Stimulated activated naive CD8-positive, alpha-beta T cell treated with anti-CD3 and anti-CD28 coated beads, Interleukin-15, Interleukin-2, amounts not matched to agents 100 U/mL and 50 U/mL, for 24 hours (primary cell): ENCODE measurements around the gene INO80.
"Not testable (repeated sequence)": the region's sequence is repeated elsewhere in the genome, so short reads cannot be mapped to it uniquely, and the experiment has no call there.

Experiments used
- ATAC-seq: fragments of 150-1000 bp; cut with Tn5 transposase; one replicate; pipeline ENCODE4 v1.10.0; 2021
- DNase-seq: peaks from one replicate; pipeline ENCODE4 v3.0.0; 2021

The INO80 gene

GRCh38 chr15:41116116-41116961, at the start of gene INO80:
TSS of gene INO80 (minus strand) at chr15:41116280. CDS start at chr15:41096310, 19,970 bp downstream.
- ATAC-seq = peak; percentile 84
- peak; percentile 97 for DNase-seq

- ATAC-seq = no peak
- DNase-seq = no peak
These were observed 45.7 kb upstream of the INO80 start for GRCh38 chr15:41161736-41162135.

GRCh38 chr15:41161336-41161735, 45.3 kb upstream of the INO80 start:
- no peak for DNase-seq

GRCh38 chr15:41160639-41161315, 44.7 kb upstream of the INO80 start:
- DNase-seq (no peak), ATAC-seq (no peak)

More at GRCh38 chr15:41161336-41161735, 45.3 kb upstream of the INO80 start:
- no peak for ATAC-seq

GRCh38 chr15:41154412-41154811, 38.3 kb upstream of the INO80 start:
- DNase-seq (no peak), ATAC-seq (no peak)

- DNase-seq (no peak), ATAC-seq (no peak)
These were observed 37.7 kb upstream of the INO80 start for GRCh38 chr15:41153733-41154132.

- ATAC-seq (no peak), DNase-seq (no peak)
These were observed 35.4 kb upstream of the INO80 start for GRCh38 chr15:41151451-41152005.

GRCh38 chr15:41150279-41150678, 34.2 kb upstream of the INO80 start:
- no peak for DNase-seq
- ATAC-seq = no peak

GRCh38 chr15:41148065-41148464, 32.0 kb upstream of the INO80 start:
- no peak for ATAC-seq
- DNase-seq = no peak

- DNase-seq (no peak), ATAC-seq (no peak)
These were observed 23.5 kb upstream of the INO80 start for GRCh38 chr15:41139619-41140018.

- ATAC-seq, DNase-seq: not testable (repeated sequence)
These were observed 23.0 kb upstream of the INO80 start for GRCh38 chr15:41139112-41139511.

GRCh38 chr15:41135580-41135979, 19.5 kb upstream of the INO80 start:
- ATAC-seq = not testable (repeated sequence)

GRCh38 chr15:41133454-41133853, 17.4 kb upstream of the INO80 start:
- DNase-seq (no peak), ATAC-seq (no peak)

More at GRCh38 chr15:41135580-41135979, 19.5 kb upstream of the INO80 start:
- not testable (repeated sequence) for DNase-seq

GRCh38 chr15:41132094-41132493, 16.0 kb upstream of the INO80 start:
- not testable (repeated sequence) for ATAC-seq, DNase-seq

GRCh38 chr15:41128174-41128902, 12.3 kb upstream of the INO80 start:
- no peak for DNase-seq
- no peak for ATAC-seq

GRCh38 chr15:41125931-41126642, 10.0 kb upstream of the INO80 start:
- no peak for ATAC-seq
- no peak for DNase-seq

GRCh38 chr15:41125063-41125669, 9.1 kb upstream of the INO80 start:
- DNase-seq (no peak), ATAC-seq (no peak)

- ATAC-seq = no peak
- no peak for DNase-seq
These were observed 8.0 kb upstream of the INO80 start for GRCh38 chr15:41124058-41124457.

- no peak for ATAC-seq
- DNase-seq = no peak
These were observed 6.8 kb upstream of the INO80 start for GRCh38 chr15:41122849-41123248.

- no peak for ATAC-seq
- no peak for DNase-seq
These were observed 5.9 kb upstream of the INO80 start for GRCh38 chr15:41121951-41122350.

GRCh38 chr15:41116962-41117252, 827 bp upstream of the INO80 start:
- no peak for ATAC-seq
- no peak for DNase-seq
